Measurements from ENCODE around the gene ARMC7. TPM values are rescaled to one million over a fixed set of nuclear protein-coding genes. Genes with fewer than 3 reads are reported as not detected.

ARMC7 gene
- total RNA-seq, 4 donors from 2014 or later, result 4.1 to 27.0 (median 24.1) TPM

DNA sequence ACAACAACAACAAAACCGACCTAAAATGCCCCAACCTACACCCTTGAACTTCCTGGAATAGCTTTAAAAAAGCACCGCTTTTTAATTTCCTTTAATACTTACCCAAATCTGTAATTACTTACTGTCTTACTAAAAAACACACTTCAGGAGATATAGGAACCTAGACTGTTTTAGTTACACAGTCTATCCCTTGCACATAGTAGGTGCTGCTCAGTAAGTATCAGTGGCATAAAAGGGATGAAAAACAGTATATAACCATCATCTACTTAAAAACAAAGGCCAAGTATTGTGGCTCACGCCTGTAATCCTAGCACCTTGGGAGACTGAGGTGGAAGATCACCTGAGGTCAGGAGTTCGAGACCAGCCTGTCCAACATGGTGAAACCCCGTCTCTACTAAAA lies 66.9 kb downstream of the ARMC7 start:
- H3K36me3 ChIP-seq, result peaks cover 0 to 72% (median 0%) of the 10 kb centered on the region in 3 donors
- H3K4me3 ChIP-seq, result no peak overlapping the region
- no peaks in the 10 kb centered on the region for H3K27me3 ChIP-seq
- TF ChIP-seq CTCF (IDR thresholded peaks at IDR 0.05) (no peak), POLR2A (IDR thresholded peaks at IDR 0.05) (no peak)
- H3K4me1 ChIP-seq, result peaks cover 0 to 20% (median 1%) of the 10 kb centered on the region in 4 donors
- H3K9me3 ChIP-seq, result no peaks in the 10 kb centered on the region
- no peak overlapping the region for H3K27ac ChIP-seq
- no peak for DNase-seq

GRCh38 chr17:75178453-75178852 lies 68.7 kb downstream of the ARMC7 start:
- no peaks in the 10 kb centered on the region for H3K27me3 ChIP-seq
- no peak for DNase-seq
- H3K9me3 ChIP-seq, result no peaks in the 10 kb centered on the region
- no peak overlapping the region for H3K27ac ChIP-seq
- peaks cover 0 to 59% (median 0%) of the 10 kb centered on the region in 3 donors for H3K36me3 ChIP-seq
- no peak overlapping the region for H3K4me3 ChIP-seq
- no peak for TF ChIP-seq CTCF (IDR thresholded peaks at IDR 0.05)
- TF ChIP-seq POLR2A (IDR thresholded peaks at IDR 0.05), result no peak
- H3K4me1 ChIP-seq, result peaks cover 3 to 20% (median 4%) of the 10 kb centered on the region in 4 donors

Small RNA genes within 50 kb of the gene (small RNA-seq; reads per million reads assigned to genes)
- gene AC111186.1 (0 reads per million in 2 donors), gene RF00019 (0 reads per million in 2 donors)

Other genes starting within 250 kb of the ARMC7 start
- 10 to 100 TPM in 3 of 4 donors, 1 to 10 TPM in 1; 1.7 to 16.1 (median 13.1) TPM for gene FDXR, start 237.0 kb upstream of the ARMC7 start, total RNA-seq
- 100 to 1,000 TPM in 1 of 4 donors, 10 to 100 TPM in 2, not detected in 1; 79.9 to 161 (median 82.1) TPM for gene FADS6, start 216.3 kb upstream of the ARMC7 start, total RNA-seq
- gene USH1G, start 186.7 kb upstream of the ARMC7 start, total RNA-seq, result 1 to 10 TPM in 3 of 4 donors, not detected in 1; 1.6 to 3.7 (median 2.3) TPM
- 10 to 100 TPM in 1 of 4 donors, 1 to 10 TPM in 2, not detected in 1; 4.6 to 11.9 (median 8.8) TPM for gene OTOP2, start 185.7 kb upstream of the ARMC7 start, total RNA-seq
- gene OTOP3, start 174.1 kb upstream of the ARMC7 start, total RNA-seq, result 1 to 10 TPM in 3 of 4 donors, not detected in 1; 5.2 to 9.3 (median 8.5) TPM
- gene HID1, start 137.2 kb upstream of the ARMC7 start, total RNA-seq, result 100 to 1,000 TPM in 3 of 4 donors, 10 to 100 TPM in 1; 80.0 to 148 (median 124) TPM
- gene CDR2L, start 122.3 kb upstream of the ARMC7 start, total RNA-seq, result 10 to 100 TPM in 3 of 4 donors, 1 to 10 TPM in 1; 7.4 to 80.7 (median 53.9) TPM
- gene MRPL58, start 97.3 kb upstream of the ARMC7 start, total RNA-seq, result 10 to 100 TPM; 17.3 to 42.7 (median 32.2) TPM
- gene ATP5PD, start 63.0 kb upstream of the ARMC7 start, total RNA-seq, result 100 to 1,000 TPM; 202 to 302 (median 247) TPM
- 10 to 100 TPM; 14.9 to 23.5 (median 20.4) TPM for gene KCTD2, start 62.7 kb upstream of the ARMC7 start, total RNA-seq
- 100 to 1,000 TPM in 3 of 4 donors, 10 to 100 TPM in 1; 47.9 to 211 (median 147) TPM for gene SLC16A5, start 22.0 kb upstream of the ARMC7 start, total RNA-seq
- 100 to 1,000 TPM; 151 to 176 (median 156) TPM for gene NT5C, start 21.8 kb downstream of the ARMC7 start, total RNA-seq
- 100 to 1,000 TPM; 132 to 261 (median 202) TPM for gene JPT1, start 44.5 kb downstream of the ARMC7 start, total RNA-seq
- gene SUMO2, start 73.0 kb downstream of the ARMC7 start, total RNA-seq, result 10 to 100 TPM; 22.5 to 52.8 (median 37.4) TPM
- gene NUP85, start 95.7 kb downstream of the ARMC7 start, total RNA-seq, result 10 to 100 TPM; 34.0 to 52.8 (median 36.7) TPM
- 100 to 1,000 TPM in 1 of 4 donors, 10 to 100 TPM in 3; 34.0 to 153 (median 77.0) TPM for gene GGA3, start 151.6 kb downstream of the ARMC7 start, total RNA-seq
- gene MRPS7, start 151.9 kb downstream of the ARMC7 start, total RNA-seq, result 10 to 100 TPM; 23.9 to 53.6 (median 45.3) TPM
- 10 to 100 TPM; 14.5 to 35.5 (median 18.9) TPM for gene MIF4GD, start 161.3 kb downstream of the ARMC7 start, total RNA-seq
- 10 to 100 TPM in 3 of 4 donors, 1 to 10 TPM in 1; 8.2 to 24.8 (median 17.0) TPM for gene SLC25A19, start 179.5 kb downstream of the ARMC7 start, total RNA-seq

Measured in Peyer's patch (tissue), 4 donors.